ENCODE measurements around the gene ATP6V1C2. TPM values are rescaled to one million over a fixed set of nuclear protein-coding genes. Genes with fewer than 3 reads are reported as not detected.

Gene ATP6V1C2
- total and polyA plus RNA-seq, 9 of the 15 experiments (the other 6 are each of a cell fraction or from before 2014, with no cell fraction given) = 0.01 to 0.31 (median 0.10) TPM; not detected in 4

DNA sequence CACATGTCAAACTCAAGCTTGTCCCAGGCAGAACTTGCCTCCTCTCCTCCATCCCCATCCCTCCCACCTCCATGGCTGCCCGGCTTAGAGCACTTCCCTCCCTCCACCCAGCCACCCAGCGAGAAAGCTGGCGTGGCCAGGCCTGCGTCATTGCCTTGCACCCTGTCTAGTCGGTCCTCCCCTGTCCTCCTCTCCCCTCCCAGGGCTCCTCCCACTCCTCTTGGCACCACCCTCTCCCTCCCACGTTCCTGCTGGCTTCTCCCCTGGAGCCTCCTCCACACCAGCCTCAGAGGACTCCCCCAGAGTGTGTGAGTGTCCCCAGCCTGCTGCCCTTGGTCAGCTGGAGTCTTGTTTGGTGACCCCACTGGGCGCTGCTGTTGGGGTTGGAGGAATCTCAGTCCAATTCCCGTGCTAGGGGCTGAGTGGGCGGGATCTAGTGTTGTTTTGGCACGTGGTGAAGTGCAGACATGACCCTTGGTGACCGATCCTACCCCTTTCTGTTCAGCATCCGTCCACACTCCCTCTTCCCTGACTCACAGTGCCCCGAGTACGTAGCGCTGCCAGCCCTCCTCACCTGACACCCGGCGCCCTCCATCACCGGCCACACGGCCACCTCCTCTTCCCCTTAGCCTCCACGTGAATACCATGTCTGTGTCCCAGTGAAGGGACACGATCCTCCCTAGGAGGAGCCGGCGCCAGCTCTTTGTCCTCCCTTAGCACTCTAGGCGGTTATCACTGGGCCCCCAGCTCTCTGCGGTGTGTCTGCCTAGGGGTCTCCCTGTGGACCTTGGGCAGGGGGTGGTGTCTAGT, 41.4 kb downstream of the ATP6V1C2 start (continued):
- TF ChIP-seq, protein P1, sequence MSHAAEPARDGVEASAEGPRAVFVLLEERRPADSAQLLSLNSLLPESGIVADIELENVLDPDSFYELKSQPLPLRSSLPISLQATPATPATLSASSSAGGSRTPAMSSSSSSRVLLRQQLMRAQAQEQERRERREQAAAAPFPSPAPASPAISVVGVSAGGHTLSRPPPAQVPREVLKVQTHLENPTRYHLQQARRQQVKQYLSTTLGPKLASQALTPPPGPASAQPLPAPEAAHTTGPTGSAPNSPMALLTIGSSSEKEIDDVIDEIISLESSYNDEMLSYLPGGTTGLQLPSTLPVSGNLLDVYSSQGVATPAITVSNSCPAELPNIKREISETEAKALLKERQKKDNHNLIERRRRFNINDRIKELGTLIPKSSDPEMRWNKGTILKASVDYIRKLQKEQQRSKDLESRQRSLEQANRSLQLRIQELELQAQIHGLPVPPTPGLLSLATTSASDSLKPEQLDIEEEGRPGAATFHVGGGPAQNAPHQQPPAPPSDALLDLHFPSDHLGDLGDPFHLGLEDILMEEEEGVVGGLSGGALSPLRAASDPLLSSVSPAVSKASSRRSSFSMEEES (CRISPR knock-in tag; IDR thresholded peaks at IDR 0.05) = no peak
- TF ChIP-seq POLR2H (tag; IDR thresholded peaks at IDR 0.05; ENCODE audit: low read depth) = no peak
- TF ChIP-seq CREB1 (IDR thresholded peaks at IDR 0.05) = 0 out of 2 replicates have a peak, but pooled peaks have one; percentile 12
- TF ChIP-seq CREB1 (CRISPR knock-in tag; IDR thresholded peaks at IDR 0.05) = no peak
- TF ChIP-seq ATF1 (CRISPR knock-in tag; IDR thresholded peaks at IDR 0.05) = no peak
- TF ChIP-seq ATF1 (tag; IDR thresholded peaks at IDR 0.05) = peak; percentile 45; the same call in 1 of the 2 replicates
- TF ChIP-seq, protein P2, sequence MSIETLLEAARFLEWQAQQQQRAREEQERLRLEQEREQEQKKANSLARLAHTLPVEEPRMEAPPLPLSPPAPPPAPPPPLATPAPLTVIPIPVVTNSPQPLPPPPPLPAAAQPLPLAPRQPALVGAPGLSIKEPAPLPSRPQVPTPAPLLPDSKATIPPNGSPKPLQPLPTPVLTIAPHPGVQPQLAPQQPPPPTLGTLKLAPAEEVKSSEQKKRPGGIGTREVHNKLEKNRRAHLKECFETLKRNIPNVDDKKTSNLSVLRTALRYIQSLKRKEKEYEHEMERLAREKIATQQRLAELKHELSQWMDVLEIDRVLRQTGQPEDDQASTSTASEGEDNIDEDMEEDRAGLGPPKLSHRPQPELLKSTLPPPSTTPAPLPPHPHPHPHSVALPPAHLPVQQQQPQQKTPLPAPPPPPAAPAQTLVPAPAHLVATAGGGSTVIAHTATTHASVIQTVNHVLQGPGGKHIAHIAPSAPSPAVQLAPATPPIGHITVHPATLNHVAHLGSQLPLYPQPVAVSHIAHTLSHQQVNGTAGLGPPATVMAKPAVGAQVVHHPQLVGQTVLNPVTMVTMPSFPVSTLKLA (conservative IDR thresholded peaks at IDR 0.05) = peak in 1 of 2 experiments; percentile 74; a peak in 3 of 4 replicates
- peak; percentile 65 for TF ChIP-seq CREM (IDR thresholded peaks at IDR 0.05; ENCODE audit: low read depth)
- no peak for TF ChIP-seq POU5F1 (IDR thresholded peaks at IDR 0.05; ENCODE audit: borderline replicate concordance, low read depth, low read length, partially characterized antibody)
- no peak for TF ChIP-seq ELF1 (tag; IDR thresholded peaks at IDR 0.05)
- no peak for TF ChIP-seq HDAC6 (IDR thresholded peaks at IDR 0.05; ENCODE audit: low read depth, low read length)
- peak; percentile 98 for TF ChIP-seq ZNF263 (CRISPR knock-in tag; IDR thresholded peaks at IDR 0.05; ENCODE audit: borderline replicate concordance)
- TF ChIP-seq POLR2AphosphoS2 (IDR thresholded peaks at IDR 0.05; ENCODE audit: low read length) = no peak
- TF ChIP-seq EGR1 (conservative IDR thresholded peaks at IDR 0.05) = peak; percentile 88
- TF ChIP-seq, protein P3, sequence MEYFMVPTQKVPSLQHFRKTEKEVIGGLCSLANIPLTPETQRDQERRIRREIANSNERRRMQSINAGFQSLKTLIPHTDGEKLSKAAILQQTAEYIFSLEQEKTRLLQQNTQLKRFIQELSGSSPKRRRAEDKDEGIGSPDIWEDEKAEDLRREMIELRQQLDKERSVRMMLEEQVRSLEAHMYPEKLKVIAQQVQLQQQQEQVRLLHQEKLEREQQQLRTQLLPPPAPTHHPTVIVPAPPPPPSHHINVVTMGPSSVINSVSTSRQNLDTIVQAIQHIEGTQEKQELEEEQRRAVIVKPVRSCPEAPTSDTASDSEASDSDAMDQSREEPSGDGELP (CRISPR knock-in tag; IDR thresholded peaks at IDR 0.05; ENCODE audit: borderline replicate concordance) = peak; percentile 53; the same call in 1 of the 2 replicates
- peak; percentile 30 to 40; a peak in 2 of 4 replicates for TF ChIP-seq KDM1A (IDR thresholded peaks at IDR 0.05)
- TF ChIP-seq FUS (optimal IDR thresholded peaks at IDR 0.05; ENCODE audit: low read depth, low read length) = no peak
- TF ChIP-seq ATF7 (IDR thresholded peaks at IDR 0.05) = 0 out of 2 replicates have a peak, but pooled peaks have one; percentile 20

All from K562 (cell line).